ENCODE data around the gene TMEM233. TPM values are rescaled to one million over a fixed set of nuclear protein-coding genes. Genes with fewer than 3 reads are reported as not detected.
"Not testable (repeated sequence)": the region's sequence is repeated elsewhere in the genome, so short reads cannot be mapped to it uniquely, and the experiment has no call there.

The TMEM233 gene
- total RNA-seq, 4 donors from 2014 or later = 0.17 to 0.91 (median 0.46) TPM

GRCh38 chr12:119644930-119645329 is 51.4 kb downstream of the TMEM233 start:
- Histone ChIP-seq H3K4me1 (no peaks in the 10 kb centered on the region), H3K4me3 (no peak overlapping the region), H3K27ac (replicated peaks in 1 of 4) (no peak overlapping the region), H3K36me3 (no peaks in the 10 kb centered on the region), H3K27me3 (no peaks in the 10 kb centered on the region), H3K9me3 (no peaks in the 10 kb centered on the region)
- intact Hi-C loops (cut with DNase I) = no loop called here
- 83% methylated on average over 3 of the region's 3 CpGs for WGBS
- no peak for DNase-seq (ENCODE audit: extremely low spot score)
- TF ChIP-seq POLR2AphosphoS5 (IDR thresholded peaks at IDR 0.05) (no peak), CTCF (IDR thresholded peaks at IDR 0.05) (no peak), EP300 (IDR thresholded peaks at IDR 0.05) (no peak), POLR2A (IDR thresholded peaks at IDR 0.05; ENCODE audit: low read depth) (no peak)

- Histone ChIP-seq H3K4me3 (no peak overlapping the region), H3K9me3 (no peaks in the 10 kb centered on the region), H3K4me1 (no peaks in the 10 kb centered on the region), H3K27ac (replicated peaks in 1 of 4) (no peak overlapping the region), H3K27me3 (no peaks in the 10 kb centered on the region), H3K36me3 (no peaks in the 10 kb centered on the region)
- no peak for TF ChIP-seq POLR2A (IDR thresholded peaks at IDR 0.05; ENCODE audit: low read depth)
- TF ChIP-seq POLR2AphosphoS5 (IDR thresholded peaks at IDR 0.05) = no peak
- TF ChIP-seq CTCF (IDR thresholded peaks at IDR 0.05) = no peak
- no peak for TF ChIP-seq EP300 (IDR thresholded peaks at IDR 0.05)
- intact Hi-C loops (cut with DNase I) = no loop called here
- DNase-seq (ENCODE audit: extremely low spot score) = peak; percentile 74
- WGBS = 89% methylated on average over 7 of the region's 7 CpGs
Measured at GRCh38 chr12:119645535-119646059, 52.0 kb downstream of the TMEM233 start.

GRCh38 chr12:119649202-119649808 is 55.7 kb downstream of the TMEM233 start:
- TF ChIP-seq EP300 (IDR thresholded peaks at IDR 0.05) (no peak), POLR2AphosphoS5 (IDR thresholded peaks at IDR 0.05) (no peak), CTCF (IDR thresholded peaks at IDR 0.05) (peak; percentile 22 to 51 (median 24)), POLR2A (IDR thresholded peaks at IDR 0.05; ENCODE audit: low read depth) (no peak)
- peaks cover 0 to 20% (median 17%) of the 10 kb centered on the region in 4 donors for H3K9me3 ChIP-seq
- H3K27ac ChIP-seq (replicated peaks in 1 of 4) = no peak overlapping the region
- DNase-seq (ENCODE audit: extremely low spot score) = no peak
- no peak overlapping the region for H3K4me3 ChIP-seq
- 68% methylated on average over 4 of the region's 4 CpGs for WGBS
- no peaks in the 10 kb centered on the region for H3K36me3 ChIP-seq
- intact Hi-C loops (cut with DNase I) = no loop called here
- H3K4me1 ChIP-seq = no peaks in the 10 kb centered on the region
- H3K27me3 ChIP-seq = no peaks in the 10 kb centered on the region

GRCh38 chr12:119652665-119653064 is 59.1 kb downstream of the TMEM233 start:
- Histone ChIP-seq H3K36me3 (no peaks in the 10 kb centered on the region), H3K27me3 (no peaks in the 10 kb centered on the region), H3K9me3 (peaks cover 0 to 25% (median 17%) of the 10 kb centered on the region in 4 donors), H3K4me1 (no peaks in the 10 kb centered on the region), H3K27ac (replicated peaks in 1 of 4) (no peak overlapping the region), H3K4me3 (no peak overlapping the region)
- no peak for DNase-seq (ENCODE audit: extremely low spot score)
- intact Hi-C loops (cut with DNase I) = no loop called here
- TF ChIP-seq POLR2A (IDR thresholded peaks at IDR 0.05; ENCODE audit: low read depth) = no peak
- no peak for TF ChIP-seq CTCF (IDR thresholded peaks at IDR 0.05)
- no peak for TF ChIP-seq EP300 (IDR thresholded peaks at IDR 0.05)
- TF ChIP-seq POLR2AphosphoS5 (IDR thresholded peaks at IDR 0.05) = no peak
- 72% methylated on average over 3 of the region's 3 CpGs for WGBS

- H3K27ac ChIP-seq (replicated peaks in 1 of 4); H3K4me3 ChIP-seq; H3K4me1 ChIP-seq; DNase-seq (ENCODE audit: extremely low spot score); H3K36me3 ChIP-seq; H3K27me3 ChIP-seq; intact Hi-C loops (cut with DNase I): not testable (repeated sequence)
- peaks cover 0 to 25% (median 16%) of the 10 kb centered on the region in 4 donors for H3K9me3 ChIP-seq
- 86% methylated on average over 2 of the region's 2 CpGs for WGBS
Measured at GRCh38 chr12:119657001-119657400, 63.4 kb downstream of the TMEM233 start.

- peaks cover 0 to 14% (median 5%) of the 10 kb centered on the region in 4 donors for H3K9me3 ChIP-seq
- H3K4me3 ChIP-seq; H3K27ac ChIP-seq (replicated peaks in 1 of 4); H3K27me3 ChIP-seq; H3K4me1 ChIP-seq; DNase-seq (ENCODE audit: extremely low spot score); intact Hi-C loops (cut with DNase I); H3K36me3 ChIP-seq: not testable (repeated sequence)
- WGBS = 92% methylated on average over 6 of the region's 6 CpGs
Measured at GRCh38 chr12:119658166-119658565, 64.6 kb downstream of the TMEM233 start.
